ENCODE results near the gene MYL6B. TPM values are rescaled to one million over a fixed set of nuclear protein-coding genes. Genes with fewer than 3 reads are reported as not detected.

MYL6B gene
- total and polyA plus RNA-seq, 2 of the 4 experiments (the other 2 are of a cell fraction): 78.3 to 112 TPM

- Histone ChIP-seq H3K18ac (ENCODE audit: low read depth, low read length) (no peak overlapping the region), H3K56ac (ENCODE audit: extremely low read depth, insufficient read depth, low read length) (peak overlapping the region; percentile 66), H3K4ac (ENCODE audit: low read depth, low read length) (peak overlapping the region; percentile 49; the same call in 1 of the 2 replicates), H3K36me3 (ENCODE audit: control insufficient read depth, insufficient read depth, low read length) (peaks cover 12% of the 10 kb centered on the region), H4K91ac (ENCODE audit: insufficient read depth, low read depth, low read length) (0 out of 2 replicates have a peak overlapping the region, but pooled peaks have one; percentile 20), H2BK15ac (ENCODE audit: low read depth, low read length) (no peak overlapping the region), H4K8ac (ENCODE audit: low read depth in 2 of 2, low read length in 2 of 2) (peak overlapping the region; percentile 4 to 69; a peak in 2 of 4 replicates), H3K23ac (ENCODE audit: low read depth, low read length) (peak overlapping the region; percentile 52), H2BK20ac (ENCODE audit: low read depth, low read length) (no peak overlapping the region), H3K9me1 (ENCODE audit: insufficient read depth, low read length) (0 out of 2 replicates have a peak, but pooled peaks cover 2% of the 10 kb centered on the region), H2AK9ac (replicated peaks; ENCODE audit: low read depth, low read length, poor library complexity) (peak overlapping the region; percentile 62), H3K4me3 (ENCODE audit: insufficient read depth, low read depth, low read length) (peak overlapping the region; percentile 78), H2AK5ac (ENCODE audit: low read depth, low read length) (peak overlapping the region; percentile 14), H3K4me1 (ENCODE audit: control insufficient read depth, insufficient read depth, low read length) (peaks cover 5% of the 10 kb centered on the region; the same call in 1 of the 2 replicates), H3K9me3 (ENCODE audit: control insufficient read depth, insufficient read depth, low read length) (no peaks in the 10 kb centered on the region), H2AFZ (replicated peaks; ENCODE audit: low read length, poor library complexity) (peak overlapping the region; percentile 95), H4K20me1 (ENCODE audit: insufficient read depth, low read length) (peaks cover 12% of the 10 kb centered on the region), H3K27ac (ENCODE audit: insufficient read depth, low read length) (peak overlapping the region; percentile 48), H3K27me3 (ENCODE audit: control insufficient read depth, insufficient read depth, low read length) (no peaks in the 10 kb centered on the region; the same call in 1 of the 2 replicates), H4K5ac (ENCODE audit: low read depth, low read length) (peak overlapping the region; percentile 36), H3K79me1 (ENCODE audit: low read depth in 1 of 2, low read length in 2 of 2) (peaks cover 15 to 24% of the 10 kb centered on the region in 2 experiments; a peak in 3 of 4 replicates), H3K14ac (replicated peaks; ENCODE audit: low read depth, low read length) (peak overlapping the region; percentile 73; the same call in 1 of the 2 replicates), H3K4me2 (ENCODE audit: low read depth, low read length) (peak overlapping the region; percentile 79), H3K9ac (ENCODE audit: low read depth, low read length) (peak overlapping the region; percentile 77), H2BK120ac (ENCODE audit: low read depth, low read length) (0 out of 2 replicates have a peak overlapping the region, but pooled peaks have one; percentile 9), H2BK5ac (ENCODE audit: low read depth, low read length, poor library complexity, severe bottlenecking) (peak overlapping the region; percentile 37)
- 0% methylated on average over 1 of the region's 8 CpGs; no CpG with 5 or more reads in 1 of the 2 experiments for WGBS, 2 experiments (ENCODE audit: extremely low coverage in 2 of 2, insufficient read length in 1 of 2)
- ChIA-PET CTCF (interaction anchor here (1.0 to 1.7 kb wide), 3 partner anchors 18 to 56 kb away, joined by 3 to 5 read pairs (median 3); no protein-coding TSS in a partner anchor), POLR2A (ENCODE audit: unreplicated experiment) (interaction anchor here (0.6 to 1.6 kb wide), 4 partner anchors 13 to 351 kb away, joined by 4 to 14 read pairs (median 4); partner anchors contain the start of gene RPL41)
- ATAC-seq (ENCODE audit: low read depth) (no peak; the same call in 1 of the 2 replicates), DNase-seq (no peak)
- in situ Hi-C loops (cut with MboI; ENCODE audit: low sequenced_read_pairs) (no loop called here), dilution Hi-C loops (cut with HindIII; ENCODE audit: low sequenced_read_pairs, unreplicated experiment) (no loop called here), intact Hi-C loops (cut with micrococcal nuclease) (loop anchor here (1.0 to 10.0 kb wide), 3 partner anchors 24 to 109 kb away; partner anchors contain the start of gene SUOX)
- BruUV-seq (replicated peaks): no TSS peak
- TF ChIP-seq USF2 (IDR thresholded peaks at IDR 0.05; ENCODE audit: low read depth, low read length) (no peak), POLR2A (IDR thresholded peaks at IDR 0.05; ENCODE audit: low read depth, low read length) (no peak), CHD1 (IDR thresholded peaks at IDR 0.05; ENCODE audit: low read depth, low read length) (no peak), BHLHE40 (IDR thresholded peaks at IDR 0.05; ENCODE audit: low read depth, low read length) (no peak), SMC3 (IDR thresholded peaks at IDR 0.05; ENCODE audit: low read depth, low read length) (no peak), RFX5 (IDR thresholded peaks at IDR 0.05; ENCODE audit: low read depth, low read length) (no peak), RCOR1 (IDR thresholded peaks at IDR 0.05; ENCODE audit: insufficient replicate concordance, low read length) (no peak), MAZ (IDR thresholded peaks at IDR 0.05; ENCODE audit: borderline replicate concordance, low read depth, low read length) (no peak), RAD21 (IDR thresholded peaks at IDR 0.05; ENCODE audit: low read length) (no peak), FOS (IDR thresholded peaks at IDR 0.05; ENCODE audit: low read depth, low read length) (no peak), MXI1 (IDR thresholded peaks at IDR 0.05; ENCODE audit: borderline replicate concordance, low read depth, low read length) (no peak), MAFK (IDR thresholded peaks at IDR 0.05; ENCODE audit: low read depth, low read length) (no peak), CEBPB (IDR thresholded peaks at IDR 0.05; ENCODE audit: low read depth, low read length) (no peak), NFE2L2 (IDR thresholded peaks at IDR 0.05; ENCODE audit: low read depth, low read length) (no peak)
- TF ChIP-seq, protein P1, sequence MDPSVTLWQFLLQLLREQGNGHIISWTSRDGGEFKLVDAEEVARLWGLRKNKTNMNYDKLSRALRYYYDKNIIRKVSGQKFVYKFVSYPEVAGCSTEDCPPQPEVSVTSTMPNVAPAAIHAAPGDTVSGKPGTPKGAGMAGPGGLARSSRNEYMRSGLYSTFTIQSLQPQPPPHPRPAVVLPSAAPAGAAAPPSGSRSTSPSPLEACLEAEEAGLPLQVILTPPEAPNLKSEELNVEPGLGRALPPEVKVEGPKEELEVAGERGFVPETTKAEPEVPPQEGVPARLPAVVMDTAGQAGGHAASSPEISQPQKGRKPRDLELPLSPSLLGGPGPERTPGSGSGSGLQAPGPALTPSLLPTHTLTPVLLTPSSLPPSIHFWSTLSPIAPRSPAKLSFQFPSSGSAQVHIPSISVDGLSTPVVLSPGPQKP (IDR thresholded peaks at IDR 0.05; ENCODE audit: borderline replicate concordance, low read depth, low read length): no peak
- TF ChIP-seq, protein P2, sequence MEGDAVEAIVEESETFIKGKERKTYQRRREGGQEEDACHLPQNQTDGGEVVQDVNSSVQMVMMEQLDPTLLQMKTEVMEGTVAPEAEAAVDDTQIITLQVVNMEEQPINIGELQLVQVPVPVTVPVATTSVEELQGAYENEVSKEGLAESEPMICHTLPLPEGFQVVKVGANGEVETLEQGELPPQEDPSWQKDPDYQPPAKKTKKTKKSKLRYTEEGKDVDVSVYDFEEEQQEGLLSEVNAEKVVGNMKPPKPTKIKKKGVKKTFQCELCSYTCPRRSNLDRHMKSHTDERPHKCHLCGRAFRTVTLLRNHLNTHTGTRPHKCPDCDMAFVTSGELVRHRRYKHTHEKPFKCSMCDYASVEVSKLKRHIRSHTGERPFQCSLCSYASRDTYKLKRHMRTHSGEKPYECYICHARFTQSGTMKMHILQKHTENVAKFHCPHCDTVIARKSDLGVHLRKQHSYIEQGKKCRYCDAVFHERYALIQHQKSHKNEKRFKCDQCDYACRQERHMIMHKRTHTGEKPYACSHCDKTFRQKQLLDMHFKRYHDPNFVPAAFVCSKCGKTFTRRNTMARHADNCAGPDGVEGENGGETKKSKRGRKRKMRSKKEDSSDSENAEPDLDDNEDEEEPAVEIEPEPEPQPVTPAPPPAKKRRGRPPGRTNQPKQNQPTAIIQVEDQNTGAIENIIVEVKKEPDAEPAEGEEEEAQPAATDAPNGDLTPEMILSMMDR (conservative IDR thresholded peaks at IDR 0.05; ENCODE audit: low read depth, low read length): no peak
Measured at GRCh38 chr12:56103823-56104108, 48.6 kb upstream of the MYL6B start.

All from IMR-90 (cell line).